HepG2 (cell line): ENCODE results near the gene HNRNPUL2.

Experiments
- ARNTL ChIP-seq: sonication (generic); formaldehyde crosslinking; IDR thresholded peaks from 2 replicates; pipeline ENCODE4 v1.4.0; 2020; ENCODE audit warnings: mild to moderate bottlenecking, missing genetic modification reagents
- CTCF ChIP-seq: sonication (generic); formaldehyde crosslinking; IDR thresholded peaks from 2 replicates; pipeline ENCODE4 v1.5.0; 2020; ENCODE audit warnings: mild to moderate bottlenecking, missing genetic modification reagents, moderate library complexity
- DMAP1 ChIP-seq: IDR thresholded peaks from 2 replicates; pipeline ENCODE4 v1.6.1; 2016
- EP300 ChIP-seq, 3 experiments: sonication (generic) in 1 of 3; formaldehyde crosslinking in 1 of 3; IDR thresholded peaks; 2 replicates each; pipeline versions ENCODE4 v1.5.1 to v1.6.1; 2011 to 2020; ENCODE audit warnings: low read depth in 2 of 3, low read length in 2 of 3, borderline replicate concordance in 1 of 3, improper control_type of control experiment in 1 of 3, mild to moderate bottlenecking in 1 of 3, missing genetic modification reagents in 1 of 3, moderate library complexity in 1 of 3
- HNF4G ChIP-seq, 2 experiments: sonication (generic) in 1 of 2; formaldehyde crosslinking in 1 of 2; IDR thresholded peaks; 2 replicates each; pipeline versions ENCODE4 v1.4.0 to v1.6.1; 2011 to 2020; ENCODE audit warnings: borderline replicate concordance in 2 of 2, low read depth in 2 of 2, mild to moderate bottlenecking in 2 of 2, low read length in 1 of 2, missing genetic modification reagents in 1 of 2, moderate library complexity in 1 of 2
- HNRNPK ChIP-seq: fragments of 200-400 bp; formaldehyde crosslinking; IDR thresholded peaks from 2 replicates; pipeline ENCODE4 v1.6.1; 2018; ENCODE audit warnings: low read length, low read depth, moderate library complexity, mild to moderate bottlenecking; ENCODE audit not compliant: poor library complexity, severe bottlenecking
- NCOA1 ChIP-seq: sonication (generic); formaldehyde crosslinking; IDR thresholded peaks from 2 replicates; pipeline ENCODE4 v1.9.0; 2021; ENCODE audit warnings: missing genetic modification reagents
- PHF8 ChIP-seq: sonication (generic); formaldehyde crosslinking; IDR thresholded peaks from 2 replicates; pipeline ENCODE4 v1.5.0; 2020; ENCODE audit warnings: missing genetic modification reagents
- TCF7L2 ChIP-seq: IDR thresholded peaks from 2 replicates; pipeline ENCODE4 v1.6.1; 2011; ENCODE audit warnings: mild to moderate bottlenecking, low read depth, low read length, moderate library complexity
- USF2 ChIP-seq, 2 experiments: sonication (generic) in 1 of 2; formaldehyde crosslinking in 1 of 2; IDR thresholded peaks; 2 replicates each; pipeline versions ENCODE4 v1.5.1 to v1.6.1; 2011 to 2020; ENCODE audit warnings: borderline replicate concordance in 1 of 2, low read depth in 1 of 2, low read length in 1 of 2, mild to moderate bottlenecking in 1 of 2, missing genetic modification reagents in 1 of 2, moderate library complexity in 1 of 2
- ZBTB1 ChIP-seq: sonication (generic); formaldehyde crosslinking; IDR thresholded peaks from 2 replicates; pipeline ENCODE4 v1.4.0; 2020; ENCODE audit warnings: missing genetic modification reagents, borderline replicate concordance
- ZNF766 ChIP-seq: sonication (generic); formaldehyde crosslinking; IDR thresholded peaks from 2 replicates; pipeline ENCODE4 v1.5.0; 2020; ENCODE audit warnings: missing genetic modification reagents, borderline replicate concordance
- TF ChIP-seq, protein P1 (sequence below): sonication (generic); formaldehyde crosslinking; IDR thresholded peaks from 2 replicates; pipeline ENCODE4 v1.4.0; 2020; ENCODE audit warnings: low read depth, mild to moderate bottlenecking, missing genetic modification reagents
- TF ChIP-seq, protein P2 (sequence below): sonication (generic); formaldehyde crosslinking; IDR thresholded peaks from 2 replicates; pipeline ENCODE4 v1.8.1; 2022; ENCODE audit warnings: mild to moderate bottlenecking, missing genetic modification reagents

DNA sequence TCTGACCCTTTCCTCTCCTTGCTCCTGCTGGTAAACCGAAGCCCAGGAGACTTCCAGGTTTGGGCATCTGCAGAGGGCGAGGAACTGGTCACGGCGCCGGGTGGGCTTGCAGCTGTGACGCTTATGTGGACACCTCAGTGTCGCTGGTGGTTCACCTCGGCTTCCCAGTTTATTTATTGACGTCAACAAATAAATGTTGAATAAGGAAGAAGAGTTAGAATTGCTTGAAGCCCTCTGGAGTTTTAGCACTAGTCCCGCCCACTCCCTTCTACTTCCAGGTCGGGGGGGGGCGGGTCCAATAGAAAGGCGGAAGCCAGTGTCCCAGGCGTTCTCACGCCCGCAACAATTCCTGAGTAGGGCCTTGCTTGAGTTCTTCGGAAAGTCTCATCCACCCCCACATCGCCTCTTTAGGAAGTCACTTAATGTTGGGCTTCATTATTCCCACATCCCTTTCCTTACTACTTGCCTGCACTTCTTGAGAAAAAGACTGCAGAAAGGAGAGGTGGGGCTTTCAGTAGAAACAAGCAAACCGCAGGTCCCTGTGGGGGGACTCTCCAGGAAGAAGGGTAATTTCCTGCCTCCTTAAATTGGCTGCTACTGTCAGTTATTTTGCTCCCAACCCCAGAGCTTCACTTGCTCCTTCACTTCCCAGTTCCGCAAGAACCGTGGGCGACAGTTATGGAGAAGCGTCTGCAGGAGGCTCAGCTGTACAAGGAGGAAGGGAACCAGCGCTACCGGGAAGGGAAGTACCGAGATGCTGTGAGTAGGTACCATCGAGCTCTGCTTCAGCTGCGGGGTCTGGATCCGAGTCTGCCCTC, 1.1 kb upstream of the HNRNPUL2 start, which contains the start of gene TTC9C:
- 0 out of 2 replicates have a peak, but pooled peaks have one; percentile 17 for TF ChIP-seq ARNTL (CRISPR knock-in tag)
- TF ChIP-seq NCOA1 (CRISPR knock-in tag) = no peak
- TF ChIP-seq, protein P1, sequence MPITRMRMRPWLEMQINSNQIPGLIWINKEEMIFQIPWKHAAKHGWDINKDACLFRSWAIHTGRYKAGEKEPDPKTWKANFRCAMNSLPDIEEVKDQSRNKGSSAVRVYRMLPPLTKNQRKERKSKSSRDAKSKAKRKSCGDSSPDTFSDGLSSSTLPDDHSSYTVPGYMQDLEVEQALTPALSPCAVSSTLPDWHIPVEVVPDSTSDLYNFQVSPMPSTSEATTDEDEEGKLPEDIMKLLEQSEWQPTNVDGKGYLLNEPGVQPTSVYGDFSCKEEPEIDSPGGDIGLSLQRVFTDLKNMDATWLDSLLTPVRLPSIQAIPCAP (CRISPR knock-in tag) = no peak
- no peak for TF ChIP-seq TCF7L2
- peak; percentile 3; the same call in 1 of the 2 replicates for TF ChIP-seq CTCF (CRISPR knock-in tag)
- TF ChIP-seq HNRNPK = no peak
- no peak for TF ChIP-seq USF2 (IDR thresholded peaks at IDR 0.05; ENCODE audit: low read depth, low read length)
- TF ChIP-seq USF2 (CRISPR knock-in tag; IDR thresholded peaks at IDR 0.05; ENCODE audit: borderline replicate concordance) = no peak
- TF ChIP-seq ZBTB1 = no peak
- TF ChIP-seq PHF8 (CRISPR knock-in tag) = peak; percentile 77
- TF ChIP-seq, protein P2, sequence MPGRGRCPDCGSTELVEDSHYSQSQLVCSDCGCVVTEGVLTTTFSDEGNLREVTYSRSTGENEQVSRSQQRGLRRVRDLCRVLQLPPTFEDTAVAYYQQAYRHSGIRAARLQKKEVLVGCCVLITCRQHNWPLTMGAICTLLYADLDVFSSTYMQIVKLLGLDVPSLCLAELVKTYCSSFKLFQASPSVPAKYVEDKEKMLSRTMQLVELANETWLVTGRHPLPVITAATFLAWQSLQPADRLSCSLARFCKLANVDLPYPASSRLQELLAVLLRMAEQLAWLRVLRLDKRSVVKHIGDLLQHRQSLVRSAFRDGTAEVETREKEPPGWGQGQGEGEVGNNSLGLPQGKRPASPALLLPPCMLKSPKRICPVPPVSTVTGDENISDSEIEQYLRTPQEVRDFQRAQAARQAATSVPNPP (CRISPR knock-in tag) = no peak
- no peak for TF ChIP-seq ZNF766 (CRISPR knock-in tag)
- no peak for TF ChIP-seq EP300 (IDR thresholded peaks at IDR 0.05; ENCODE audit: low read depth in 2 of 2, low read length in 2 of 2)
- TF ChIP-seq EP300 (CRISPR knock-in tag; IDR thresholded peaks at IDR 0.05; ENCODE audit: borderline replicate concordance) = no peak
- TF ChIP-seq DMAP1 = peak; percentile 35
- TF ChIP-seq HNF4G (IDR thresholded peaks at IDR 0.05; ENCODE audit: borderline replicate concordance, low read depth, low read length) = no peak
- no peak for TF ChIP-seq HNF4G (CRISPR knock-in tag; IDR thresholded peaks at IDR 0.05; ENCODE audit: borderline replicate concordance, low read depth)
